ENCODE measurements around the gene TRAF2.

The TRAF2 gene

GRCh38 chr9:136847088-136847825, 39.1 kb upstream of the TRAF2 start:
- no peak for TF ChIP-seq SIN3A (IDR thresholded peaks at IDR 0.05; ENCODE audit: borderline replicate concordance, insufficient read depth, low read length)
- no peak for TF ChIP-seq FOXP2 (optimal IDR thresholded peaks at IDR 0.05; ENCODE audit: borderline replicate concordance, extremely low read depth, extremely low read length, insufficient read depth)
- no peak for TF ChIP-seq TAF1 (IDR thresholded peaks at IDR 0.05; ENCODE audit: borderline replicate concordance, insufficient read depth, low read length)
- no peak for TF ChIP-seq POLR2AphosphoS5 (IDR thresholded peaks at IDR 0.05; ENCODE audit: low read depth, low read length)
- no peak for TF ChIP-seq REST (IDR thresholded peaks at IDR 0.05; ENCODE audit: insufficient read depth in 1 of 2, low read depth in 2 of 2, low read length in 2 of 2)

- TF ChIP-seq FOXP2 (optimal IDR thresholded peaks at IDR 0.05; ENCODE audit: borderline replicate concordance, extremely low read depth, extremely low read length, insufficient read depth) = no peak
- peak; percentile 61; the same call in 1 of the 2 replicates for TF ChIP-seq POLR2AphosphoS5 (IDR thresholded peaks at IDR 0.05; ENCODE audit: low read depth, low read length)
Measured at GRCh38 chr9:136847826-136848392, 38.4 kb upstream of the TRAF2 start.

GRCh38 chr9:136848393-136849037, 37.8 kb upstream of the TRAF2 start:
- no peak for TF ChIP-seq TAF1 (IDR thresholded peaks at IDR 0.05; ENCODE audit: borderline replicate concordance, insufficient read depth, low read length)
- TF ChIP-seq FOXP2 (optimal IDR thresholded peaks at IDR 0.05; ENCODE audit: borderline replicate concordance, extremely low read depth, extremely low read length, insufficient read depth) = no peak
- no peak for TF ChIP-seq POLR2AphosphoS5 (IDR thresholded peaks at IDR 0.05; ENCODE audit: low read depth, low read length)
- TF ChIP-seq SIN3A (IDR thresholded peaks at IDR 0.05; ENCODE audit: borderline replicate concordance, insufficient read depth, low read length) = no peak
- no peak for TF ChIP-seq REST (IDR thresholded peaks at IDR 0.05; ENCODE audit: insufficient read depth in 1 of 2, low read depth in 2 of 2, low read length in 2 of 2)

- peak; percentile 9; the same call in 1 of the 2 replicates for TF ChIP-seq TAF1 (IDR thresholded peaks at IDR 0.05; ENCODE audit: borderline replicate concordance, insufficient read depth, low read length)
- TF ChIP-seq SIN3A (IDR thresholded peaks at IDR 0.05; ENCODE audit: borderline replicate concordance, insufficient read depth, low read length) = peak; percentile 66; the same call in 1 of the 2 replicates
- TF ChIP-seq POLR2AphosphoS5 (IDR thresholded peaks at IDR 0.05; ENCODE audit: low read depth, low read length) = peak; percentile 86
- TF ChIP-seq FOXP2 (optimal IDR thresholded peaks at IDR 0.05; ENCODE audit: borderline replicate concordance, extremely low read depth, extremely low read length, insufficient read depth) = no peak
- no peak for TF ChIP-seq REST (IDR thresholded peaks at IDR 0.05; ENCODE audit: insufficient read depth in 1 of 2, low read depth in 2 of 2, low read length in 2 of 2)
Measured at GRCh38 chr9:136849038-136849959, 37.0 kb upstream of the TRAF2 start, which contains the start of gene PHPT1. Gene PHPT1, plus strand, starts transcription at chr9:136849409. Its CDS starts 22 bp downstream, at chr9:136849431.
